PC-3 (cell line): ENCODE results near the gene PPM1L. TPM values are rescaled to one million over a fixed set of nuclear protein-coding genes. Genes with fewer than 3 reads are reported as not detected.

Experiments used
- ATAC-seq: fragments of 200-7000 bp; cut with Tn5 transposase; 2 replicates; pipeline ENCODE4 v1.9.1; 2020; ENCODE audit warnings: mild to moderate bottlenecking, moderate library complexity
- BruUV-seq: library from RNA; stranded (reverse); fragments of 400-500 nt; replicated peaks from 2 replicates; lab custom pipeline; 2021; lab: Mats Ljungman, UMichigan
- CTCF ChIA-PET: fragments of 300-600 bp; sonication (Branson Sonifier 250); formaldehyde crosslinking; loops from one replicate; lab custom pipeline; 2022; ENCODE audit warnings: antibody characterized with exemption; lab: Charles Lee
- POLR2A ChIA-PET: fragments of 300-600 bp; sonication (Branson Sonifier 250); formaldehyde crosslinking; loops from one replicate; lab custom pipeline; 2022; ENCODE audit warnings: antibody characterized with exemption; ENCODE audit not compliant: unreplicated experiment; lab: Charles Lee
- DNase-seq: peaks from one replicate; pipeline ENCODE4 v3.0.0-alpha.2; 2015
- H2AFZ ChIP-seq: fragments of 300-600 bp; sonication (generic); 2 replicates; pipeline ENCODE4 v1.6.0; 2016; ENCODE audit warnings: antibody characterized with exemption, low read length
- H3F3A ChIP-seq: fragments of 300-600 bp; sonication (generic); one replicate; pipeline ENCODE4 v1.6.0; 2017; ENCODE audit warnings: antibody characterized with exemption, low read length, control low read depth, mild to moderate bottlenecking; ENCODE audit not compliant: unreplicated experiment
- H3K27ac ChIP-seq: fragments of 300-600 bp; sonication (generic); 2 replicates; pipeline ENCODE4 v1.5.1; 2016; ENCODE audit warnings: mild to moderate bottlenecking, low read length
- H3K27me3 ChIP-seq: fragments of 300-600 bp; sonication (generic); 2 replicates; pipeline ENCODE4 v1.6.1; 2016; ENCODE audit warnings: low read length, mixed read lengths
- H3K36me3 ChIP-seq: fragments of 300-600 bp; sonication (generic); 2 replicates; pipeline ENCODE4 v1.6.1; 2016; ENCODE audit warnings: low read depth, mixed run types, low read length, mixed read lengths
- H3K4me1 ChIP-seq: fragments of 300-600 bp; sonication (generic); 2 replicates; pipeline ENCODE4 v1.5.1; 2016; ENCODE audit warnings: low read length; ENCODE audit not compliant: insufficient read depth
- H3K4me2 ChIP-seq: fragments of 300-600 bp; sonication (generic); 2 replicates; pipeline ENCODE4 v1.6.0; 2016; ENCODE audit warnings: low read length
- H3K4me3 ChIP-seq: fragments of 300-600 bp; sonication (generic); 2 replicates; pipeline ENCODE4 v1.5.1; 2016; ENCODE audit warnings: mild to moderate bottlenecking, low read length, mixed read lengths
- H3K79me2 ChIP-seq: fragments of 300-600 bp; sonication (generic); 2 replicates; pipeline ENCODE4 v1.6.1; 2017; ENCODE audit warnings: low read length, mixed read lengths
- H3K9ac ChIP-seq: fragments of 300-600 bp; sonication (generic); 2 replicates; pipeline ENCODE4 v1.6.0; 2016; ENCODE audit warnings: mild to moderate bottlenecking, low read length
- H3K9me2 ChIP-seq: fragments of 300-600 bp; sonication (generic); replicated peaks from 2 replicates; pipeline ENCODE4 v1.6.1; 2016; ENCODE audit warnings: mixed run types, low read length, mixed read lengths
- H3K9me3 ChIP-seq: fragments of 300-600 bp; sonication (generic); 2 replicates; pipeline ENCODE4 v1.6.1; 2016; ENCODE audit warnings: low read length, mixed read lengths
- H4K20me1 ChIP-seq: fragments of 300-600 bp; sonication (generic); 2 replicates; pipeline ENCODE4 v1.6.1; 2016; ENCODE audit warnings: low read length, mixed read lengths
- EZH2 ChIP-seq: fragments of 300-600 bp; sonication (generic); IDR thresholded peaks from one replicate; pipeline ENCODE4 v1.6.1; 2017; ENCODE audit warnings: antibody characterized with exemption, mild to moderate bottlenecking, low read length; ENCODE audit not compliant: unreplicated experiment
- EZH2phosphoT487 ChIP-seq: fragments of 300-600 bp; sonication (generic); IDR thresholded peaks from 2 replicates; pipeline ENCODE4 v1.6.1; 2018; ENCODE audit warnings: mild to moderate bottlenecking, antibody characterized with exemption, low read length, borderline replicate concordance
- intact Hi-C: fragments of 100-400 bp; cut with micrococcal nuclease; formaldehyde crosslinking; loops from 2 replicates; pipeline ENCODE4 v1.9.0; 2023
- total RNA-seq: library from RNA; depleted of rRNA; stranded (reverse); fragments of >200 nt; gene quantifications from 2 replicates; pipeline ENCODE4 v1.2.3, GENCODE V29; 2014
- TF ChIP-seq, protein P1 (sequence below): fragments of 300-600 bp; sonication (generic); conservative IDR thresholded peaks from 2 replicates; pipeline ENCODE4 v1.5.1; 2017; ENCODE audit warnings: antibody characterized with exemption, low read depth, mild to moderate bottlenecking, low read length

Gene PPM1L
- total RNA-seq, 1 experiment from 2014 or later: 7.0 TPM

GRCh38 chr3:160856450-160856849 is 100.4 kb downstream of the PPM1L start:
- intact Hi-C loops: no loop called here
- no TSS peak for BruUV-seq
- H3K36me3 ChIP-seq: no peaks in the 10 kb centered on the region
- no peaks in the 10 kb centered on the region for H3K79me2 ChIP-seq
- POLR2A ChIA-PET: no interaction called here
- CTCF ChIA-PET: no interaction called here
- DNase-seq (no peak), ATAC-seq (no peak)
- no peak overlapping the region for H3K27ac ChIP-seq
- no peak overlapping the region for H2AFZ ChIP-seq
- no peaks in the 10 kb centered on the region for H3K4me1 ChIP-seq
- no peak overlapping the region for H3K4me2 ChIP-seq
- no peak overlapping the region for H3K4me3 ChIP-seq
- no peak overlapping the region for H3K9ac ChIP-seq
- no peaks in the 10 kb centered on the region for H3K27me3 ChIP-seq
- no peaks in the 10 kb centered on the region for H3K9me2 ChIP-seq
- TF ChIP-seq EZH2: no peak
- TF ChIP-seq, protein P1, sequence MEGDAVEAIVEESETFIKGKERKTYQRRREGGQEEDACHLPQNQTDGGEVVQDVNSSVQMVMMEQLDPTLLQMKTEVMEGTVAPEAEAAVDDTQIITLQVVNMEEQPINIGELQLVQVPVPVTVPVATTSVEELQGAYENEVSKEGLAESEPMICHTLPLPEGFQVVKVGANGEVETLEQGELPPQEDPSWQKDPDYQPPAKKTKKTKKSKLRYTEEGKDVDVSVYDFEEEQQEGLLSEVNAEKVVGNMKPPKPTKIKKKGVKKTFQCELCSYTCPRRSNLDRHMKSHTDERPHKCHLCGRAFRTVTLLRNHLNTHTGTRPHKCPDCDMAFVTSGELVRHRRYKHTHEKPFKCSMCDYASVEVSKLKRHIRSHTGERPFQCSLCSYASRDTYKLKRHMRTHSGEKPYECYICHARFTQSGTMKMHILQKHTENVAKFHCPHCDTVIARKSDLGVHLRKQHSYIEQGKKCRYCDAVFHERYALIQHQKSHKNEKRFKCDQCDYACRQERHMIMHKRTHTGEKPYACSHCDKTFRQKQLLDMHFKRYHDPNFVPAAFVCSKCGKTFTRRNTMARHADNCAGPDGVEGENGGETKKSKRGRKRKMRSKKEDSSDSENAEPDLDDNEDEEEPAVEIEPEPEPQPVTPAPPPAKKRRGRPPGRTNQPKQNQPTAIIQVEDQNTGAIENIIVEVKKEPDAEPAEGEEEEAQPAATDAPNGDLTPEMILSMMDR: no peak
- no peak for TF ChIP-seq EZH2phosphoT487
- H3F3A ChIP-seq: no peaks in the 10 kb centered on the region
- H4K20me1 ChIP-seq: no peaks in the 10 kb centered on the region
- H3K9me3 ChIP-seq: no peaks in the 10 kb centered on the region

DNA sequence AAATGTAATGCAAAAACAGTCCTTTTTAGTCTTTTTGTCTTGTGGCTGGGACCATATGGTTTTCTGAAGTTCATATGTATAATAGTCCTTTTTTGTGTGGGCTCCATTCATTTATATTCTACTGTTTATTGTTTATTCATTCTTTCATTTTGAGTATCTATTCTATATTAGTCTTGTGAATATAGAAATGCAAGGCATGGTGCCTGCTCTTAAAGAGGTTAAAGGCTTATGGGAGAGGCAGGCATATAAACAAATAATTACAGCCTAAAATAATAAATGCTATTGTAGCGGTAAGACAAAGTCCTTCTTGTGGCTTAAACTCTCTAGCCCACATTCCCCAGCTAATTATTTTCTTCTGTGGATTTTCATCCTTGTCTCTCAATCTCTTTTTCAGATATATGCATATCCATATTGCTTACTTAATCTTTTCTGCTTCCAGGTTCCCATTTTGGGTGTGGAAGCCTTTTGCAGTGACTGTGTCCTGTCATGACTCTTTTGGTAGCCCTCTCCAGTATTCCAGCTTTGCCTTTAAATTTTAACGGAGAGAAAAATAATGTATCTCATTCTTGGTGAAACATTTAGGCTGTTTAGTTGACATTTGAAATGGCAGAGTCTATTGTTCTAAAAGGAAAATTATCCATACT is 101.6 kb downstream of the PPM1L start:
- Histone ChIP-seq H3K36me3 (no peaks in the 10 kb centered on the region), H4K20me1 (no peaks in the 10 kb centered on the region), H3K4me2 (no peak overlapping the region), H3K9me3 (no peaks in the 10 kb centered on the region), H3F3A (no peaks in the 10 kb centered on the region), H3K27me3 (no peaks in the 10 kb centered on the region), H3K79me2 (no peaks in the 10 kb centered on the region), H3K4me1 (no peaks in the 10 kb centered on the region), H3K9me2 (no peaks in the 10 kb centered on the region), H3K9ac (no peak overlapping the region), H3K4me3 (no peak overlapping the region), H3K27ac (no peak overlapping the region), H2AFZ (no peak overlapping the region)
- intact Hi-C loops: no loop called here
- TF ChIP-seq EZH2phosphoT487 (no peak), EZH2 (no peak)
- TF ChIP-seq, protein P1: no peak
- BruUV-seq: no TSS peak
- ChIA-PET POLR2A (no interaction called here), CTCF (no interaction called here)
- ATAC-seq: no peak
- DNase-seq: no peak

DNA sequence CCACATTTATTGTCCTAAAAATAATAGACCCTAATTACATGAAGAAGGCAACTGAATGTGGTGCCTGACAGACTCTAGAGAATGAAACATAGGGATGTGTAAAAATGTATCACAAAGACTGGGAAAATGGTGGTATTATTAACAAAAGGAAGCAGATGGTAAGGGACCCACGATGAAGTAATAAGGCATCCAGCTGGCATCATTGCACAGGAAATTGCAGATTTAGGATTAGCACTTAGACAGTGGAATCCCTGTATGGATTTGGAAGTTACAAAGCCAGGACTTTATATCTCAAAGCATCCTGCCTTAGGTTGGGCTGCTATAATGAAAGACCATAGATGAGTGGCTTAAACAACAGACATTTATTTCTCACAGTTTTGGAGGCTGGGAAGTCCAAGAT is 104.3 kb downstream of the PPM1L start:
- H3K9ac ChIP-seq: no peak overlapping the region
- CTCF ChIA-PET: no interaction called here

More for the DNA sequence above, 104.3 kb downstream of the PPM1L start:
- no TSS peak for BruUV-seq
- no peak overlapping the region for H2AFZ ChIP-seq
- ATAC-seq (no peak), DNase-seq (no peak)
- POLR2A ChIA-PET: no interaction called here
- no peaks in the 10 kb centered on the region for H3F3A ChIP-seq
- no peak overlapping the region for H3K4me2 ChIP-seq
- no peaks in the 10 kb centered on the region for H3K9me3 ChIP-seq
- intact Hi-C loops: no loop called here
- TF ChIP-seq EZH2: no peak
- no peak for TF ChIP-seq EZH2phosphoT487
- TF ChIP-seq, protein P1: no peak
- H3K79me2 ChIP-seq: no peaks in the 10 kb centered on the region
- no peaks in the 10 kb centered on the region for H3K9me2 ChIP-seq
- H3K36me3 ChIP-seq: no peaks in the 10 kb centered on the region
- H4K20me1 ChIP-seq: no peaks in the 10 kb centered on the region
- H3K4me3 ChIP-seq: no peak overlapping the region
- no peaks in the 10 kb centered on the region for H3K27me3 ChIP-seq
- H3K27ac ChIP-seq: no peak overlapping the region
- H3K4me1 ChIP-seq: no peaks in the 10 kb centered on the region
